CD14-positive monocyte (primary cell): ENCODE measurements around the gene ZNF503. TPM values are rescaled to one million over a fixed set of nuclear protein-coding genes. Genes with fewer than 3 reads are reported as not detected.

Source experiments
- DNase-seq, 3 donors: peaks; one replicate each; pipeline ENCODE4 v3.0.0-alpha.2; 2011 to 2022
- H2AFZ ChIP-seq: 2 replicates; pipeline ENCODE4 v1.6.0; 2012; ENCODE audit warnings: mild to moderate bottlenecking, low read depth, low read length, inconsistent platforms; ENCODE audit not compliant: insufficient read depth, poor library complexity, severe bottlenecking
- H3K27ac ChIP-seq, 2 donors: 1 replicate in 1 of 2; 2 replicates in 1 of 2; pipeline ENCODE4 v1.5.1; 2012 to 2013; ENCODE audit warnings: low read length in 2 of 2, control low read depth in 1 of 2, inconsistent platforms in 1 of 2, low read depth in 1 of 2, mild to moderate bottlenecking in 1 of 2
- H3K27me3 ChIP-seq, 2 donors: one replicate each; pipeline versions ENCODE4 v1.6.0 to v1.6.1; 2011 to 2013; ENCODE audit warnings: low read length in 2 of 2; ENCODE audit not compliant: control insufficient read depth in 2 of 2, insufficient read depth in 2 of 2
- H3K36me3 ChIP-seq, 2 donors: replicated peaks in 1 of 2; 1 replicate in 1 of 2; 2 replicates in 1 of 2; pipeline versions ENCODE4 v1.5.1 to v1.6.1; 2012 to 2013; ENCODE audit warnings: low read length in 2 of 2, control low read depth in 1 of 2, inconsistent platforms in 1 of 2, mild to moderate bottlenecking in 1 of 2; ENCODE audit not compliant: insufficient read depth in 2 of 2, control insufficient read depth in 1 of 2
- H3K4me1 ChIP-seq, 2 donors: 1 replicate in 1 of 2; 2 replicates in 1 of 2; pipeline versions ENCODE4 v1.5.1 to v1.6.1; 2012 to 2013; ENCODE audit warnings: low read length in 2 of 2, control low read depth in 1 of 2, inconsistent platforms in 1 of 2, mild to moderate bottlenecking in 1 of 2, moderate library complexity in 1 of 2; ENCODE audit not compliant: insufficient read depth in 2 of 2, control insufficient read depth in 1 of 2
- H3K4me2 ChIP-seq: replicated peaks from 2 replicates; pipeline ENCODE3; 2012; ENCODE audit warnings: low read length, moderate library complexity, mild to moderate bottlenecking; ENCODE audit not compliant: poor library complexity, severe bottlenecking; ENCODE audit errors: extremely low read depth
- H3K4me3 ChIP-seq, 3 experiments: fragments of 200-600 bp in 1 of 3; sonication (generic) in 1 of 3; replicated peaks in 1 of 3; 1 replicate in 2 of 3; 2 replicates in 1 of 3; pipeline ENCODE4 v1.5.1; 2011 to 2013; ENCODE audit warnings: low read length in 3 of 3, mild to moderate bottlenecking in 3 of 3, control low read depth in 2 of 3, low read depth in 2 of 3, inconsistent platforms in 1 of 3, moderate library complexity in 1 of 3
- H3K79me2 ChIP-seq: 2 replicates; pipeline ENCODE4 v1.6.0; 2012; ENCODE audit warnings: mild to moderate bottlenecking, control low read depth, inconsistent platforms, low read length, moderate library complexity; ENCODE audit not compliant: insufficient read depth
- H3K9ac ChIP-seq: 2 replicates; pipeline ENCODE4 v1.6.0; 2017; ENCODE audit warnings: low read length, mild to moderate bottlenecking; ENCODE audit not compliant: insufficient read depth, poor library complexity, severe bottlenecking
- H3K9me3 ChIP-seq, 2 donors: replicated peaks in 1 of 2; 1 replicate in 1 of 2; 2 replicates in 1 of 2; pipeline versions ENCODE4 v1.5.1 to v1.6.1; 2012 to 2013; ENCODE audit warnings: low read length in 2 of 2, control low read depth in 1 of 2; ENCODE audit not compliant: control insufficient read depth in 1 of 2, insufficient read depth in 1 of 2
- H4K20me1 ChIP-seq: 2 replicates; pipeline ENCODE4 v1.6.0; 2012; ENCODE audit warnings: mild to moderate bottlenecking, low read length, control low read depth, moderate library complexity; ENCODE audit not compliant: insufficient read depth
- H3K27ac Mint-ChIP-seq, 7 donors: one replicate each; pipeline ENCODE4 v1.8.0; 2020; ENCODE audit warnings: mild to moderate bottlenecking in 7 of 7, mixed read lengths in 7 of 7, moderate library complexity in 6 of 7, inconsistent platforms in 2 of 7
- H3K27me3 Mint-ChIP-seq, 3 donors: one replicate each; pipeline ENCODE4 v1.8.0; 2021 to 2022; ENCODE audit warnings: low read depth in 3 of 3, mild to moderate bottlenecking in 3 of 3, mixed read lengths in 3 of 3, moderate library complexity in 3 of 3, inconsistent platforms in 1 of 3
- H3K36me3 Mint-ChIP-seq, 2 donors: one replicate each; pipeline ENCODE4 v1.8.0; 2020; ENCODE audit warnings: mixed read lengths in 2 of 2, inconsistent platforms in 1 of 2, mild to moderate bottlenecking in 1 of 2
- H3K4me1 Mint-ChIP-seq: one replicate; pipeline ENCODE4 v1.8.0; 2020; ENCODE audit warnings: mild to moderate bottlenecking, mixed read lengths
- H3K4me3 Mint-ChIP-seq, 2 donors: one replicate each; pipeline ENCODE4 v1.8.0; 2020; ENCODE audit warnings: mild to moderate bottlenecking in 2 of 2, mixed read lengths in 2 of 2, moderate library complexity in 1 of 2
- H3K9me3 Mint-ChIP-seq, 7 donors: one replicate each; pipeline ENCODE4 v1.8.0; 2020 to 2022; ENCODE audit warnings: mixed read lengths in 7 of 7, mild to moderate bottlenecking in 6 of 7, moderate library complexity in 6 of 7, inconsistent platforms in 2 of 7
- CTCF ChIP-seq: fragments of 200-600 bp; IDR thresholded peaks from one replicate; pipeline ENCODE4 v1.8.0; 2022; ENCODE audit warnings: antibody characterized with exemption, mild to moderate bottlenecking
- WGBS: methylation state at CpG from one replicate; pipeline ENCODE4 v1.1.5; 2013; ENCODE audit warnings: missing lambda C conversion rate; ENCODE audit not compliant: insufficient coverage; 5-methylcytosine and 5-hydroxymethylcytosine counted together
- intact Hi-C, 2 donors: fragments of 100-400 bp; cut with micrococcal nuclease; formaldehyde crosslinking; loops; one replicate each; pipeline versions ENCODE4 v1.15.0 to v1.15.1; 2023
- polyA plus RNA-seq, 3 donors: library from polyadenylated mRNA; depleted of rRNA in 1 of 3; unstranded in 2 of 3; stranded (reverse) in 1 of 3; fragments of 300-500 nt in 2 of 3; fragments of >200 nt in 1 of 3; fragmentation: Illumina TruSeq in 2 of 3; gene quantifications; 1 replicate in 2 of 3; 2 replicates in 1 of 3; pipeline ENCODE4 v1.2.3, GENCODE V29; 2012 to 2021

ZNF503 gene
- polyA plus RNA-seq, 3 donors = 0.65 to 7.2 (median 1.3) TPM

- 62% methylated on average over 2 of the region's 2 CpGs for WGBS
- peaks cover 25% of the 10 kb centered on the region for H3K4me1 Mint-ChIP-seq
- Histone ChIP-seq H3K4me1 (peaks cover 23 to 26% of the 10 kb centered on the region in 2 donors), H3K27me3 (peaks cover 13 to 26% of the 10 kb centered on the region in 2 donors), H3K27ac (no peak overlapping the region), H3K9ac (no peak overlapping the region), H3K79me2 (no peaks in the 10 kb centered on the region), H2AFZ (no peak overlapping the region), H3K4me3 (no peak overlapping the region), H3K4me2 (no peak overlapping the region), H4K20me1 (peaks cover 12% of the 10 kb centered on the region), H3K36me3 (no peaks in the 10 kb centered on the region), H3K9me3 (no peaks in the 10 kb centered on the region)
- H3K4me3 Mint-ChIP-seq = peak overlapping the region in 1 of 2 donors; percentile 57
- intact Hi-C loops = loop anchor here in 1 of 2 donors (10.0 kb wide), 2 partner anchors 97 to 643 kb away; no protein-coding TSS in a partner anchor
- no peak for DNase-seq
- H3K36me3 Mint-ChIP-seq = peaks cover 3 to 13% of the 10 kb centered on the region in 2 donors
- H3K9me3 Mint-ChIP-seq = peaks cover 0 to 14% (median 6%) of the 10 kb centered on the region in 7 donors
- TF ChIP-seq CTCF = no peak
- peaks cover 30 to 52% (median 44%) of the 10 kb centered on the region in 3 donors for H3K27me3 Mint-ChIP-seq
- H3K27ac Mint-ChIP-seq = no peak overlapping the region
Measured at GRCh38 chr10:75392271-75392670, 9.3 kb downstream of the ZNF503 start.

DNA sequence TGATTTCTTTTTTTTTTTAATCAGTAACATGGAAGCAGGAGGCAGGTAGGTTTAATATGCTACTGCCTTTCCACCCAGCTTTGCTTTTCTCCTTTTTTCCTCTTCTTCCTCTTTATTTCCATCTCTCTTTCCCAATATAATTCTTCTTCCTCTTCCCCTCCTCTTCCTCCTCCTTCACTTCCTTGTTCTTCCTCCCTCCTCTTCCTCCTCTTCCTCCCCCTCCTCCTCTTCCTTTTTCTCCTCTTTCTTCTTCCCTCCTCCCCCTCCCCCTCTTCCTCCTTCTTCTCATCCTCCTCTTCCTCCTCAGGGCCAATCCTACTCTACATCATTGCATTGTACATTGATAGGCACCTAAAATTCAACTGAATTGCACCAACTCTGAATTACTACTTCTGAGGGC is 11.4 kb downstream of the ZNF503 start:
- peaks cover 0 to 10% of the 10 kb centered on the region in 2 donors for H3K9me3 ChIP-seq
- H3K27ac ChIP-seq = no peak overlapping the region
- no peak overlapping the region for H2AFZ ChIP-seq
- peaks cover 2 to 7% of the 10 kb centered on the region in 2 donors for H3K27me3 ChIP-seq
- peaks cover 10 to 24% (median 12%) of the 10 kb centered on the region in 7 donors for H3K9me3 Mint-ChIP-seq
- peak overlapping the region in 1 of 7 donors; percentile 22 for H3K27ac Mint-ChIP-seq
- no peak for TF ChIP-seq CTCF
- H3K9ac ChIP-seq = no peak overlapping the region
- intact Hi-C loops = loop anchor here in 1 of 2 donors (10.0 kb wide), 2 partner anchors 95 to 645 kb away; no protein-coding TSS in a partner anchor
- H3K4me2 ChIP-seq = no peak overlapping the region
- peaks cover 3 to 11% of the 10 kb centered on the region in 2 donors for H3K36me3 Mint-ChIP-seq
- H3K4me1 ChIP-seq = peaks cover 2 to 8% of the 10 kb centered on the region in 2 donors
- H4K20me1 ChIP-seq = no peaks in the 10 kb centered on the region
- no peak overlapping the region for H3K4me3 ChIP-seq
- H3K79me2 ChIP-seq = no peaks in the 10 kb centered on the region
- peaks cover 22 to 35% (median 28%) of the 10 kb centered on the region in 3 donors for H3K27me3 Mint-ChIP-seq
- H3K4me1 Mint-ChIP-seq = peaks cover 16% of the 10 kb centered on the region
- H3K36me3 ChIP-seq = no peaks in the 10 kb centered on the region
- DNase-seq = no peak
- H3K4me3 Mint-ChIP-seq = no peak overlapping the region
